ENCODE measurements around the gene SLC17A7. TPM values are rescaled to one million over a fixed set of nuclear protein-coding genes. Genes with fewer than 3 reads are reported as not detected.
"Not testable (repeated sequence)": the region's sequence is repeated elsewhere in the genome, so short reads cannot be mapped to it uniquely, and the experiment has no call there.

The SLC17A7 gene
- total and polyA plus RNA-seq, 5 donors from 2014 or later, result not detected

- peak overlapping the region; percentile 96 for H3K27ac ChIP-seq (ENCODE audit: insufficient read depth, low read length, poor library complexity, severe bottlenecking)
- DNase-seq, result no peak
- peaks cover 5% of the 10 kb centered on the region for H3K36me3 ChIP-seq (ENCODE audit: control insufficient read depth, insufficient read depth, low read length)
- no peaks in the 10 kb centered on the region for H3K27me3 ChIP-seq (ENCODE audit: control insufficient read depth, insufficient read depth, low read length)
- H3K4me1 Mint-ChIP-seq, result peaks cover 0 to 48% (median 29%) of the 10 kb centered on the region in 4 donors
- H3K4me3 ChIP-seq (ENCODE audit: low read depth, low read length), result no peak overlapping the region
- no peaks in the 10 kb centered on the region for H3K9me3 ChIP-seq (ENCODE audit: control insufficient read depth in 2 of 2, low read length in 2 of 2)
- H3K4me3 Mint-ChIP-seq, result peak overlapping the region in 1 of 4 donors; percentile 84
- peak overlapping the region; percentile 99 to 100 (median 99) for H3K27ac Mint-ChIP-seq
- no peak for ATAC-seq (ENCODE audit: low read depth in 2 of 2)
- H3K27me3 Mint-ChIP-seq, result peaks cover 9% of the 10 kb centered on the region
- H3K9me3 Mint-ChIP-seq, result peaks cover 0 to 1% (median 0%) of the 10 kb centered on the region in 7 donors
- peaks cover 4% of the 10 kb centered on the region for H3K36me3 Mint-ChIP-seq
- H3K4me1 ChIP-seq (ENCODE audit: control insufficient read depth, insufficient read depth, low read length, poor library complexity, severe bottlenecking), result peaks cover 51% of the 10 kb centered on the region
Observed at GRCh38 chr19:49468199-49468598, 26.9 kb upstream of the SLC17A7 start.

GRCh38 chr19:49465371-49465770 is 24.0 kb upstream of the SLC17A7 start:
- H3K4me1 ChIP-seq (ENCODE audit: control insufficient read depth, insufficient read depth, low read length, poor library complexity, severe bottlenecking), result peaks cover 25% of the 10 kb centered on the region
- peak overlapping the region; percentile 42 to 96 (median 91) for H3K27ac Mint-ChIP-seq
- peaks cover 0 to 30% (median 14%) of the 10 kb centered on the region in 4 donors for H3K4me1 Mint-ChIP-seq

GRCh38 chr19:49463960-49464740 is 22.8 kb upstream of the SLC17A7 start:
- peaks cover 0 to 20% (median 6%) of the 10 kb centered on the region in 4 donors for H3K4me1 Mint-ChIP-seq
- peaks cover 8% of the 10 kb centered on the region for H3K36me3 Mint-ChIP-seq
- H3K4me3 Mint-ChIP-seq, result no peak overlapping the region
- peaks cover 3% of the 10 kb centered on the region for H3K27me3 Mint-ChIP-seq
- Histone ChIP-seq H3K4me1 (ENCODE audit: control insufficient read depth, insufficient read depth, low read length, poor library complexity, severe bottlenecking) (peaks cover 14% of the 10 kb centered on the region), H3K27me3 (ENCODE audit: control insufficient read depth, insufficient read depth, low read length) (no peaks in the 10 kb centered on the region), H3K27ac (ENCODE audit: insufficient read depth, low read length, poor library complexity, severe bottlenecking) (no peak overlapping the region), H3K4me3 (ENCODE audit: low read depth, low read length) (no peak overlapping the region), H3K36me3 (ENCODE audit: control insufficient read depth, insufficient read depth, low read length) (peaks cover 16% of the 10 kb centered on the region), H3K9me3 (ENCODE audit: control insufficient read depth in 2 of 2, low read length in 2 of 2) (no peaks in the 10 kb centered on the region)
- peak overlapping the region in 2 of 3 donors; percentile 24 to 42 for H3K27ac Mint-ChIP-seq
- no peak for ATAC-seq (ENCODE audit: low read depth in 2 of 2)
- DNase-seq, result no peak
- H3K9me3 Mint-ChIP-seq, result no peaks in the 10 kb centered on the region

More at GRCh38 chr19:49465371-49465770, 24.0 kb upstream of the SLC17A7 start:
- no peak overlapping the region for H3K4me3 ChIP-seq (ENCODE audit: low read depth, low read length)
- H3K4me3 Mint-ChIP-seq, result no peak overlapping the region
- peaks cover 4% of the 10 kb centered on the region for H3K36me3 Mint-ChIP-seq
- no peak overlapping the region for H3K27ac ChIP-seq (ENCODE audit: insufficient read depth, low read length, poor library complexity, severe bottlenecking)
- no peaks in the 10 kb centered on the region for H3K9me3 ChIP-seq (ENCODE audit: control insufficient read depth in 2 of 2, low read length in 2 of 2)
- H3K27me3 Mint-ChIP-seq, result peaks cover 8% of the 10 kb centered on the region
- DNase-seq (no peak), ATAC-seq (ENCODE audit: low read depth in 2 of 2) (no peak)
- peaks cover 0 to 1% (median 0%) of the 10 kb centered on the region in 7 donors for H3K9me3 Mint-ChIP-seq
- no peaks in the 10 kb centered on the region for H3K27me3 ChIP-seq (ENCODE audit: control insufficient read depth, insufficient read depth, low read length)
- H3K36me3 ChIP-seq (ENCODE audit: control insufficient read depth, insufficient read depth, low read length), result peaks cover 5% of the 10 kb centered on the region

- Mint-ChIP-seq H3K27ac (peak overlapping the region in 2 of 3 donors; percentile 48 to 59), H3K4me1 (peaks cover 0 to 12% (median 3%) of the 10 kb centered on the region in 4 donors), H3K4me3 (no peak overlapping the region), H3K9me3 (no peaks in the 10 kb centered on the region), H3K27me3 (no peaks in the 10 kb centered on the region), H3K36me3 (peaks cover 4% of the 10 kb centered on the region)
- no peaks in the 10 kb centered on the region for H3K9me3 ChIP-seq (ENCODE audit: control insufficient read depth in 2 of 2, low read length in 2 of 2)
- no peak overlapping the region for H3K4me3 ChIP-seq (ENCODE audit: low read depth, low read length)
- DNase-seq (no peak), ATAC-seq (ENCODE audit: low read depth in 2 of 2) (no peak)
- no peak overlapping the region for H3K27ac ChIP-seq (ENCODE audit: insufficient read depth, low read length, poor library complexity, severe bottlenecking)
- H3K27me3 ChIP-seq (ENCODE audit: control insufficient read depth, insufficient read depth, low read length), result no peaks in the 10 kb centered on the region
- H3K4me1 ChIP-seq (ENCODE audit: control insufficient read depth, insufficient read depth, low read length, poor library complexity, severe bottlenecking), result no peaks in the 10 kb centered on the region
- peaks cover 19% of the 10 kb centered on the region for H3K36me3 ChIP-seq (ENCODE audit: control insufficient read depth, insufficient read depth, low read length)
Observed at GRCh38 chr19:49462492-49462891, 21.2 kb upstream of the SLC17A7 start.

GRCh38 chr19:49461656-49462055 is 20.3 kb upstream of the SLC17A7 start:
- Histone ChIP-seq H3K27ac (ENCODE audit: insufficient read depth, low read length, poor library complexity, severe bottlenecking) (no peak overlapping the region), H3K36me3 (ENCODE audit: control insufficient read depth, insufficient read depth, low read length) (peaks cover 16% of the 10 kb centered on the region), H3K4me1 (ENCODE audit: control insufficient read depth, insufficient read depth, low read length, poor library complexity, severe bottlenecking) (no peaks in the 10 kb centered on the region), H3K4me3 (ENCODE audit: low read depth, low read length) (no peak overlapping the region), H3K9me3 (ENCODE audit: control insufficient read depth in 2 of 2, low read length in 2 of 2) (no peaks in the 10 kb centered on the region), H3K27me3 (ENCODE audit: control insufficient read depth, insufficient read depth, low read length) (no peaks in the 10 kb centered on the region)
- Mint-ChIP-seq H3K4me3 (no peak overlapping the region), H3K4me1 (peaks cover 0 to 11% (median 3%) of the 10 kb centered on the region in 4 donors), H3K27ac (no peak overlapping the region), H3K9me3 (no peaks in the 10 kb centered on the region), H3K27me3 (no peaks in the 10 kb centered on the region), H3K36me3 (peaks cover 8% of the 10 kb centered on the region)
- ATAC-seq (ENCODE audit: low read depth in 2 of 2), result no peak
- no peak for DNase-seq

GRCh38 chr19:49461130-49461529 is 19.8 kb upstream of the SLC17A7 start:
- H3K27ac Mint-ChIP-seq; ATAC-seq (ENCODE audit: low read depth in 2 of 2); H3K27me3 Mint-ChIP-seq; H3K4me1 ChIP-seq (ENCODE audit: control insufficient read depth, insufficient read depth, low read length, poor library complexity, severe bottlenecking); H3K9me3 Mint-ChIP-seq; H3K27me3 ChIP-seq (ENCODE audit: control insufficient read depth, insufficient read depth, low read length); H3K4me3 ChIP-seq (ENCODE audit: low read depth, low read length); DNase-seq; H3K4me3 Mint-ChIP-seq; H3K9me3 ChIP-seq (ENCODE audit: control insufficient read depth in 2 of 2, low read length in 2 of 2); H3K27ac ChIP-seq (ENCODE audit: insufficient read depth, low read length, poor library complexity, severe bottlenecking); H3K36me3 Mint-ChIP-seq: not testable (repeated sequence)
- peaks cover 0 to 12% (median 4%) of the 10 kb centered on the region in 4 donors for H3K4me1 Mint-ChIP-seq
- peaks cover 19% of the 10 kb centered on the region for H3K36me3 ChIP-seq (ENCODE audit: control insufficient read depth, insufficient read depth, low read length)

GRCh38 chr19:49459388-49459787 is 18.1 kb upstream of the SLC17A7 start:
- H3K27me3 ChIP-seq (ENCODE audit: control insufficient read depth, insufficient read depth, low read length), result no peaks in the 10 kb centered on the region
- Mint-ChIP-seq H3K9me3 (no peaks in the 10 kb centered on the region), H3K4me3 (peak overlapping the region in 1 of 4 donors; percentile 78), H3K4me1 (peaks cover 0 to 18% (median 6%) of the 10 kb centered on the region in 4 donors), H3K27me3 (no peaks in the 10 kb centered on the region), H3K27ac (no peak overlapping the region), H3K36me3 (peaks cover 12% of the 10 kb centered on the region)
- ATAC-seq (ENCODE audit: low read depth in 2 of 2) (no peak), DNase-seq (no peak)
- H3K4me1 ChIP-seq (ENCODE audit: control insufficient read depth, insufficient read depth, low read length, poor library complexity, severe bottlenecking), result peaks cover 2% of the 10 kb centered on the region
- no peak overlapping the region for H3K4me3 ChIP-seq (ENCODE audit: low read depth, low read length)
- H3K27ac ChIP-seq (ENCODE audit: insufficient read depth, low read length, poor library complexity, severe bottlenecking), result no peak overlapping the region
- H3K36me3 ChIP-seq (ENCODE audit: control insufficient read depth, insufficient read depth, low read length), result peaks cover 17% of the 10 kb centered on the region
- H3K9me3 ChIP-seq (ENCODE audit: control insufficient read depth in 2 of 2, low read length in 2 of 2), result no peaks in the 10 kb centered on the region

- Histone ChIP-seq H3K4me3 (ENCODE audit: low read depth, low read length) (no peak overlapping the region), H3K9me3 (ENCODE audit: control insufficient read depth in 2 of 2, low read length in 2 of 2) (no peaks in the 10 kb centered on the region), H3K4me1 (ENCODE audit: control insufficient read depth, insufficient read depth, low read length, poor library complexity, severe bottlenecking) (peaks cover 10% of the 10 kb centered on the region), H3K36me3 (ENCODE audit: control insufficient read depth, insufficient read depth, low read length) (peaks cover 17% of the 10 kb centered on the region), H3K27ac (ENCODE audit: insufficient read depth, low read length, poor library complexity, severe bottlenecking) (peak overlapping the region; percentile 45), H3K27me3 (ENCODE audit: control insufficient read depth, insufficient read depth, low read length) (no peaks in the 10 kb centered on the region)
- no peak for ATAC-seq (ENCODE audit: low read depth in 2 of 2)
- Mint-ChIP-seq H3K27me3 (no peaks in the 10 kb centered on the region), H3K9me3 (no peaks in the 10 kb centered on the region), H3K4me1 (peaks cover 0 to 27% (median 10%) of the 10 kb centered on the region in 4 donors), H3K36me3 (peaks cover 12% of the 10 kb centered on the region), H3K4me3 (peak overlapping the region in 1 of 4 donors; percentile 15), H3K27ac (peak overlapping the region in 1 of 3 donors; percentile 20)
- DNase-seq, result no peak
Observed at GRCh38 chr19:49458567-49458903, 17.2 kb upstream of the SLC17A7 start.

All from CD4-positive, CD25-positive, alpha-beta regulatory T cell (primary cell).